Measurements from ENCODE around the gene PTPRN2.
"Not testable (repeated sequence)": the region's sequence is repeated elsewhere in the genome, so short reads cannot be mapped to it uniquely, and the experiment has no call there.

Gene PTPRN2

DNA sequence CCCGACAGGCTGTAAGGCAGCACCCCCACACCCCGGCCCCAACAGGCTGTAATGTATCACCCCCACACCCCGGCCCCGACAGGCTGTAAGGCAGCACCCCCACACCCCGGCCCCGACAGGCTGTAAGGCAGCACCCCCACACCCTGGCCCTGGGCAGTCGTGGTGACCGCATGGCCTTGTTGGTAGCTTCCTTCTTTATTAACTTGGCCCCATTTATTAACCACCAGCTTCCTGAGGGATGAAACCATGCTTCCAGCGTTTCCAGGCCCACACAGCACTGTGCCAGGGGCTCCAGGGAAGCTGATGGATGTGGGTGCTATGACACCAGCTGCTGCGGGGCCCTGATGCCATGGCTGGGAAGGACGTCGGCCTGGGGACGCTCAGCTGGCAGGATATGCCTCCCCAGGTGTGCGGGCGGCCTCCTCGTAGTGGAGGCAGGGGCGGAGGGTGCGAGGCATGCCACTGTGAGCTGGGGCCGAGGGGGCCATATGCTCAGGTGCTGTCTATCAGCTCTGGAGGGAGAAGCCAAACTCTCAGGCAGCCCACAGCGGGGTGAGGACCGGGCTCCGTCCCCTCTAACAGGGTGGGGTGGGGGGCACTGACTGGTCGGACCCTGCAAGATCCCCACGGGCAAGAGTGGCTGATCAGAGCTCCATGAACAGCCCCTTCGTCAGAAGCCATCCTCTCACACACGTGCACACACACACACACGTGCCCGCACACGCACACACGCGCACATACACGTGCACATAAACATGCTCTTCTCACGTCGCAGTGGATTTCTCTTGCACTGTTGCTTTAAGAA is 311.0 kb downstream of the PTPRN2 start:
- ChIA-PET POLR2A (no interaction called here), CTCF (no interaction called here)
- no peak for DNase-seq (ENCODE audit: low read depth, low spot score)
- H3K4me3 ChIP-seq (ENCODE audit: low read depth, low read length) = no peak overlapping the region
- no peak for TF ChIP-seq CTCF (IDR thresholded peaks at IDR 0.05; ENCODE audit: insufficient read depth, low read length, missing control alignments)

DNA sequence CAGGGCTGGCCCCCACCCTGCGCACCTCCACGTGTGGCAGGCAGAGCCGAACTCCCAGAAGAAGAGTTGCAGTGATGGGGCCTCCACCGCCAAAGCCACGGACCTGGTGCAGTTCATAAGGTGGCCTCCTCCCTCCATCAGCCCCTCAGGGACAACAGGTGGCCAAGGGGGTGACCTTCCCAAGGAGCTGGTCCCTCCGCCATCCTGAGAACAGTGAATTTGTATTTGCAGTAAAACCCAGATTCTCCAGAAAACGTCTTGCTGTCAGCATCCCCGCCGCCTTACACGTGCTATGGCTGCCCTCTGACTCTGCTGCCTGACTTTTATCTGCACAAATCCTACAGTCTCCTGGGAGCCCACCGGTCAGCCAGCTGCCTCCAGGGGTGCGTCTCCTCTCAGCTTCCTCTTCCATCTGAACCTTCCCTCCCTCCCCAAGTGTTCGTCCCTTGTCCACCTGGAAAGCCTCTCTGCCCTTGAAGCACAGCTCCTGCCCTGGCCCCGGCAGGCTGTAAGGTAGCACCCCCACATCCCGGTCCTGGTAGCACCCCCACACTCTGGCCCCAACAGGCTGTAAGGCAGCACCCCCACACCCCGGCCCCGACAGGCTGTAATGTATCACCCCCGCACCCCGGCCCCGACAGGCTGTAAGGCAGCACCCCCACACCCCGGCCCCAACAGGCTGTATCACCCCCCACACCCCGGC is 311.8 kb downstream of the PTPRN2 start:
- ChIA-PET CTCF (no interaction called here), POLR2A (no interaction called here)
- no peak for TF ChIP-seq CTCF (IDR thresholded peaks at IDR 0.05; ENCODE audit: insufficient read depth, low read length, missing control alignments)
- no peak for DNase-seq (ENCODE audit: low read depth, low spot score)
- H3K4me3 ChIP-seq (ENCODE audit: low read depth, low read length) = no peak overlapping the region

DNA sequence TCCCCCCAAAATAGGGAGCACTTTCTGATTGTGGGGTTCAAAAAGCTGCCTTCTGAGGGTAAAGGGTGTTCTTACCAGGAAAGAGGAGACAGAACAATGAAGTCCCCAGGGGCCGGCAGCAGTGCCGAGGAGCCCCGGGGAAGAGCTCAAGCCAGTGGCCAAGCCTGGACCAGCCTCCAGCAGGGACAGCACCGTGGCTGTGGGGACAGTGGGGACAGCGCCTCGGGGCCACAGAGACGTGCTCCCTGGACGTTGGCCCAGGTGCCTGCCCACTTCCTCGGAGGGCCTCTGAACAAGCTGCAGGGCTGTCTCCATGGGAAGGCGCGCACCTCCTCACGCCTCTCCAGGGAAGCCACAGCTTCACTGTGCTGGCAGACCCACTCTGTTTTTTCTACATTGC is 312.6 kb downstream of the PTPRN2 start:
- ChIA-PET POLR2A (no interaction called here), CTCF (no interaction called here)
- no peak for DNase-seq (ENCODE audit: low read depth, low spot score)
- H3K4me3 ChIP-seq (ENCODE audit: low read depth, low read length) = no peak overlapping the region
- no peak for TF ChIP-seq CTCF (IDR thresholded peaks at IDR 0.05; ENCODE audit: insufficient read depth, low read length, missing control alignments)

- no peak overlapping the region for H3K4me3 ChIP-seq (ENCODE audit: low read depth, low read length)
- TF ChIP-seq CTCF (IDR thresholded peaks at IDR 0.05; ENCODE audit: insufficient read depth, low read length, missing control alignments) = no peak
- ChIA-PET POLR2A (no interaction called here), CTCF (no interaction called here)
- DNase-seq (ENCODE audit: low read depth, low spot score) = no peak
Observed at GRCh38 chr7:158274404-158274811, 313.2 kb downstream of the PTPRN2 start.

- POLR2A ChIA-PET; CTCF ChIA-PET; H3K4me3 ChIP-seq (ENCODE audit: low read depth, low read length): not testable (repeated sequence)
Observed at GRCh38 chr7:158273756-158274342, 313.8 kb downstream of the PTPRN2 start.

DNA sequence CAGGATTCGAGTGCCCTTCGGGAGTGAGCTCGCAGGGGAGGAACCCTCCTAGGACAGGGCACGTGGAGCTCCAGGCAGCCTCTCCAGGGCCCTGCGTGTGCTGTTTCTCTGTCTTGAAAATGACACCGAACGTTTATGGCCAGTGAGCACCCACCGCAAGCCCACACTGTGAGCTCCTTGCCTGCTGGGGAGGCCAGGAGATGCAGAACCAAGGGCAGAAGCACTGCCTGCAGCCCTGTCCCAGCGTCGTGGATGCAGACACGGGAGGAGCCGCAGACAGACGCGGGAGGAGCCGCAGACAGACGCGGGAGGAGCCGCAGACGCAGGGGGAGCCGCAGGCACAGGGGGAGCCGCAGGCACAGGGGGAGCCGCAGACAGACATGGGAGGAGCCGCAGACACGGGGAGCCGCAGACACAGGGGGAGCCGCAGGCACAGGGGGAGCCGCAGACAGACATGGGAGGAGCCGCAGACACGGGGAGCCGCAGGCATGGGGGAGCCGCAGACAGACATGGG is 314.4 kb downstream of the PTPRN2 start:
- no peak overlapping the region for H3K4me3 ChIP-seq (ENCODE audit: low read depth, low read length)
- no peak for DNase-seq (ENCODE audit: low read depth, low spot score)
- no peak for TF ChIP-seq CTCF (IDR thresholded peaks at IDR 0.05; ENCODE audit: insufficient read depth, low read length, missing control alignments)
- ChIA-PET POLR2A (no interaction called here), CTCF (no interaction called here)

More at GRCh38 chr7:158273756-158274342, 313.8 kb downstream of the PTPRN2 start:
- not testable (repeated sequence) for DNase-seq (ENCODE audit: low read depth, low spot score)

Measured in AG04449 (cell line).